ENCODE data around the gene SLC25A6.

The SLC25A6 gene

DNA sequence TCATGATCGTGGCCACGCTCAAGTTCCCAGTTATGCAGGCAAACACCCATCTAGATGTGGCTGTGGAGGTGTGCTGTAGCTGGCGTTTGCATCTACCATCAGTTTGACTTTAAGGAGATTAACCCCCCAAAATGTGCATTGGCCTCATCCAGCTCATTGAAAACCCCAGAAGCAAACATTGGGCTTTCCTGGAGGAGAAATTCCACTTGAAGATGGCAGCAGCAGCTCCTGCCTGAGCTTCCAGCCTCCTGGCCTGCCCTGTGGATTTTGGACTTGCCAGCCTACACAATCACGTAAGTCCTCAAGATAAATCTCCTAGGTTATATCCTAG is 30.2 kb upstream of the SLC25A6 start:
- no peak overlapping the region for H3K9ac ChIP-seq (ENCODE audit: low read length)
- no peak overlapping the region for H3K4me3 ChIP-seq (ENCODE audit: low read depth in 1 of 2, low read length in 2 of 2)
- H3K27ac ChIP-seq (ENCODE audit: low read depth, low read length), result no peak overlapping the region
- peaks cover 50% of the 10 kb centered on the region for H3K36me3 ChIP-seq (ENCODE audit: insufficient read depth, low read length)
- H3K4me1 ChIP-seq (ENCODE audit: insufficient read depth, low read length), result no peaks in the 10 kb centered on the region
- peaks cover 9% of the 10 kb centered on the region for H3K9me3 ChIP-seq (ENCODE audit: low read length)
- H3K27me3 ChIP-seq (ENCODE audit: control insufficient read depth in 1 of 2, insufficient read depth in 2 of 2, low read length in 2 of 2), result no peaks in the 10 kb centered on the region

- no peak overlapping the region for H3K4me3 ChIP-seq (ENCODE audit: low read depth in 1 of 2, low read length in 2 of 2)
- H3K36me3 ChIP-seq (ENCODE audit: insufficient read depth, low read length), result peaks cover 48% of the 10 kb centered on the region
- H3K27ac ChIP-seq (ENCODE audit: low read depth, low read length), result no peak overlapping the region
- no peaks in the 10 kb centered on the region for H3K4me1 ChIP-seq (ENCODE audit: insufficient read depth, low read length)
- H3K9me3 ChIP-seq (ENCODE audit: low read length), result peaks cover 9% of the 10 kb centered on the region
- H3K27me3 ChIP-seq (ENCODE audit: control insufficient read depth in 1 of 2, insufficient read depth in 2 of 2, low read length in 2 of 2), result no peaks in the 10 kb centered on the region
- H3K9ac ChIP-seq (ENCODE audit: low read length), result no peak overlapping the region
These were observed 29.7 kb upstream of the SLC25A6 start for GRCh38 chrX:1421433-1422134.

DNA sequence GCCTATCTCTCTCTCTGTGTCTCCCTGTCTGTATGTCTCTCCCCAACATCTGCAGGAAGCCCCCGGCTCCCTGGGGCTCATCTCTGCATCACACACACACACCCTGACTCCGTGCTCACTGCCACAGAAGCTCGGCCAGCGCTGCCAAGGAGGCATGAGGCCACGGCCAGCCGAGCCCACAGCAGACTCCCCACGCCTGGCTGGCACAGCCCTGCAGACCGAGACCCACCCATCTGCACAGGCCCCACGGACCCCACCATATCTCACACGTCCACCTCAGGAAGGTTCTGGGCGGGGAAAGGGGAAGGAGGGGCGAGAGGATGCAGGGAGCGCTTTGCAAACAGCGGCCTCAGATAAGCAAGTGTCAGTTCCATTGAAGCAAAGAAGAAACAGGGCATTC is 28.5 kb upstream of the SLC25A6 start:
- H3K36me3 ChIP-seq (ENCODE audit: insufficient read depth, low read length), result peaks cover 50% of the 10 kb centered on the region
- H3K4me3 ChIP-seq (ENCODE audit: low read depth in 1 of 2, low read length in 2 of 2), result no peak overlapping the region

GRCh38 chrX:1419545-1420355 is 27.8 kb upstream of the SLC25A6 start:
- no peak overlapping the region for H3K4me3 ChIP-seq (ENCODE audit: low read depth in 1 of 2, low read length in 2 of 2)
- no peak overlapping the region for H3K27ac ChIP-seq (ENCODE audit: low read depth, low read length)
- H3K9me3 ChIP-seq (ENCODE audit: low read length), result peaks cover 9% of the 10 kb centered on the region
- no peak overlapping the region for H3K9ac ChIP-seq (ENCODE audit: low read length)
- H3K27me3 ChIP-seq (ENCODE audit: control insufficient read depth in 1 of 2, insufficient read depth in 2 of 2, low read length in 2 of 2), result no peaks in the 10 kb centered on the region
- H3K36me3 ChIP-seq (ENCODE audit: insufficient read depth, low read length), result peaks cover 47% of the 10 kb centered on the region
- H3K4me1 ChIP-seq (ENCODE audit: insufficient read depth, low read length), result no peaks in the 10 kb centered on the region

More for the DNA sequence above, 28.5 kb upstream of the SLC25A6 start:
- no peaks in the 10 kb centered on the region for H3K27me3 ChIP-seq (ENCODE audit: control insufficient read depth in 1 of 2, insufficient read depth in 2 of 2, low read length in 2 of 2)
- H3K9ac ChIP-seq (ENCODE audit: low read length), result no peak overlapping the region
- H3K4me1 ChIP-seq (ENCODE audit: insufficient read depth, low read length), result no peaks in the 10 kb centered on the region
- H3K27ac ChIP-seq (ENCODE audit: low read depth, low read length), result no peak overlapping the region
- peaks cover 9% of the 10 kb centered on the region for H3K9me3 ChIP-seq (ENCODE audit: low read length)

GRCh38 chrX:1418901-1419544 is 27.1 kb upstream of the SLC25A6 start:
- peaks cover 9% of the 10 kb centered on the region for H3K9me3 ChIP-seq (ENCODE audit: low read length)
- H3K4me1 ChIP-seq (ENCODE audit: insufficient read depth, low read length), result no peaks in the 10 kb centered on the region
- H3K27ac ChIP-seq (ENCODE audit: low read depth, low read length), result no peak overlapping the region
- H3K9ac ChIP-seq (ENCODE audit: low read length), result no peak overlapping the region
- no peaks in the 10 kb centered on the region for H3K27me3 ChIP-seq (ENCODE audit: control insufficient read depth in 1 of 2, insufficient read depth in 2 of 2, low read length in 2 of 2)
- peaks cover 49% of the 10 kb centered on the region for H3K36me3 ChIP-seq (ENCODE audit: insufficient read depth, low read length)
- H3K4me3 ChIP-seq (ENCODE audit: low read depth in 1 of 2, low read length in 2 of 2), result no peak overlapping the region

GRCh38 chrX:1417921-1418771 is 26.2 kb upstream of the SLC25A6 start:
- Histone ChIP-seq H3K4me1 (ENCODE audit: insufficient read depth, low read length) (no peaks in the 10 kb centered on the region), H3K36me3 (ENCODE audit: insufficient read depth, low read length) (peaks cover 53% of the 10 kb centered on the region), H3K9ac (ENCODE audit: low read length) (no peak overlapping the region), H3K4me3 (ENCODE audit: low read depth in 1 of 2, low read length in 2 of 2) (no peak overlapping the region), H3K27me3 (ENCODE audit: control insufficient read depth in 1 of 2, insufficient read depth in 2 of 2, low read length in 2 of 2) (no peaks in the 10 kb centered on the region), H3K9me3 (ENCODE audit: low read length) (peaks cover 9% of the 10 kb centered on the region), H3K27ac (ENCODE audit: low read depth, low read length) (no peak overlapping the region)

DNA sequence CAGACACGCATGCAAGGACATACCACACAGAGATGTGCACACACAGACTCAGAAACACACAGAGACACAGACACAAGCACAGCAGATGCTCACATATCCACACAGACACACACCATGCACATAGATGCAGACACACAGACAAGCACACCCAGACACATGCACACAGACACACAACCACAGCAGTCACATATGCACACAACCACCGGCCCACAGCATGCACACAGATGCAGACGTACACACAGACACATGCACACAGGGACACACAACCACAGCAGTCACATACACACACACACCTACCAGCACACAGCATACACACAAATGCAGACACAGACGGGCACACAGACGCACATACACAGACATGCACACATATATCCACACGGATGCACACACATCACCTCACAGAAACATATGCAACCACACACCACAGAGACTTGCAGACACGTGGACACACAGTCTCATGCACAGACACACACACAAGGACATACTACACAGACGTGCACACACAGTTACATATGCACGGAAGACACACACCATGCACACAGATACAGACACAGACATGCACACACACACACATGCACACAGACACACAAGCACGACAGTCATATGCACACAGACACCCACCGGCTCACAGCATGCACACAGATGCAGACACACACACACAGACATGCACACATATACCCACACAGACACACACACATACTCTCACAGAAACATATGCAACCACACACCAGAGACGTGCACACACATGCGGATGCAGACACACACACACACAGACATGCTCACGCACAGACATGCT is 25.2 kb upstream of the SLC25A6 start:
- Histone ChIP-seq H3K27me3 (ENCODE audit: control insufficient read depth in 1 of 2, insufficient read depth in 2 of 2, low read length in 2 of 2) (no peaks in the 10 kb centered on the region), H3K4me1 (ENCODE audit: insufficient read depth, low read length) (no peaks in the 10 kb centered on the region), H3K9ac (ENCODE audit: low read length) (no peak overlapping the region), H3K27ac (ENCODE audit: low read depth, low read length) (no peak overlapping the region), H3K36me3 (ENCODE audit: insufficient read depth, low read length) (peaks cover 47% of the 10 kb centered on the region), H3K9me3 (ENCODE audit: low read length) (peaks cover 4% of the 10 kb centered on the region), H3K4me3 (ENCODE audit: low read depth in 1 of 2, low read length in 2 of 2) (no peak overlapping the region)

- H3K4me3 ChIP-seq (ENCODE audit: low read depth in 1 of 2, low read length in 2 of 2), result no peak overlapping the region
- peaks cover 4% of the 10 kb centered on the region for H3K9me3 ChIP-seq (ENCODE audit: low read length)
- H3K27ac ChIP-seq (ENCODE audit: low read depth, low read length), result no peak overlapping the region
- no peaks in the 10 kb centered on the region for H3K27me3 ChIP-seq (ENCODE audit: control insufficient read depth in 1 of 2, insufficient read depth in 2 of 2, low read length in 2 of 2)
- no peaks in the 10 kb centered on the region for H3K4me1 ChIP-seq (ENCODE audit: insufficient read depth, low read length)
- H3K9ac ChIP-seq (ENCODE audit: low read length), result no peak overlapping the region
- peaks cover 39% of the 10 kb centered on the region for H3K36me3 ChIP-seq (ENCODE audit: insufficient read depth, low read length)
These were observed 24.4 kb upstream of the SLC25A6 start for GRCh38 chrX:1416327-1416784.

GRCh38 chrX:1412551-1413161 is 20.7 kb upstream of the SLC25A6 start:
- H3K27me3 ChIP-seq (ENCODE audit: control insufficient read depth in 1 of 2, insufficient read depth in 2 of 2, low read length in 2 of 2), result no peaks in the 10 kb centered on the region
- no peak overlapping the region for H3K27ac ChIP-seq (ENCODE audit: low read depth, low read length)
- H3K36me3 ChIP-seq (ENCODE audit: insufficient read depth, low read length), result peaks cover 20% of the 10 kb centered on the region
- H3K4me1 ChIP-seq (ENCODE audit: insufficient read depth, low read length), result no peaks in the 10 kb centered on the region
- H3K9me3 ChIP-seq (ENCODE audit: low read length), result no peaks in the 10 kb centered on the region
- no peak overlapping the region for H3K4me3 ChIP-seq (ENCODE audit: low read depth in 1 of 2, low read length in 2 of 2)
- H3K9ac ChIP-seq (ENCODE audit: low read length), result no peak overlapping the region

DNA sequence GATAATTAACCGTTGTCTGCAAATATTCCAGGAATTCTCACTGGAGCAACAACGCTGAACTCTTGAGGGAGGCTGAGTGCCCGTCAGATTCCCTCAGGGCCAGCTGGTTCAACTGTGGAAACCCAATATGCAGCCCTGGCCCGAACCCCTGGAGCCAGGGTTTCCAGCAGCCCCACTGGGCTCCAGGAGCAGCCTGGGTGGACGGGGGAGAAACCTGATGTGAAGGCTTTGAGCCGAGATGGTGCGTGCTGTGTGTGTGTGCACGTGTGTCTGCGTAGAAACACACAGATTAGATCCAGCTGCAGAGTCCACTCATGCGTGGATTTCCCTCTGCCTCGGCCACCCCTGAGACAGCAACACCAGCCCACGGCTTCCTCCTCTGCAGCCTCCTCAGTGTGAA is 19.4 kb upstream of the SLC25A6 start:
- Histone ChIP-seq H3K36me3 (ENCODE audit: insufficient read depth, low read length) (peaks cover 26% of the 10 kb centered on the region), H3K27me3 (ENCODE audit: control insufficient read depth in 1 of 2, insufficient read depth in 2 of 2, low read length in 2 of 2) (no peaks in the 10 kb centered on the region), H3K9ac (ENCODE audit: low read length) (no peak overlapping the region), H3K9me3 (ENCODE audit: low read length) (no peaks in the 10 kb centered on the region), H3K4me3 (ENCODE audit: low read depth in 1 of 2, low read length in 2 of 2) (no peak overlapping the region), H3K4me1 (ENCODE audit: insufficient read depth, low read length) (no peaks in the 10 kb centered on the region), H3K27ac (ENCODE audit: low read depth, low read length) (no peak overlapping the region)

Data from muscle layer of colon (tissue), 2 donors.